NCI-H1092 treated with DMSO at 0.1 percent for 48 hours (cell line): ENCODE measurements around the gene PSMA4.
"Not testable (repeated sequence)": the region's sequence is repeated elsewhere in the genome, so short reads cannot be mapped to it uniquely, and the experiment has no call there.

Source experiments
- DNase-seq: peaks from one replicate; lab custom pipeline; 2025; lab: John Stamatoyannopoulos, UW

PSMA4 gene

DNA sequence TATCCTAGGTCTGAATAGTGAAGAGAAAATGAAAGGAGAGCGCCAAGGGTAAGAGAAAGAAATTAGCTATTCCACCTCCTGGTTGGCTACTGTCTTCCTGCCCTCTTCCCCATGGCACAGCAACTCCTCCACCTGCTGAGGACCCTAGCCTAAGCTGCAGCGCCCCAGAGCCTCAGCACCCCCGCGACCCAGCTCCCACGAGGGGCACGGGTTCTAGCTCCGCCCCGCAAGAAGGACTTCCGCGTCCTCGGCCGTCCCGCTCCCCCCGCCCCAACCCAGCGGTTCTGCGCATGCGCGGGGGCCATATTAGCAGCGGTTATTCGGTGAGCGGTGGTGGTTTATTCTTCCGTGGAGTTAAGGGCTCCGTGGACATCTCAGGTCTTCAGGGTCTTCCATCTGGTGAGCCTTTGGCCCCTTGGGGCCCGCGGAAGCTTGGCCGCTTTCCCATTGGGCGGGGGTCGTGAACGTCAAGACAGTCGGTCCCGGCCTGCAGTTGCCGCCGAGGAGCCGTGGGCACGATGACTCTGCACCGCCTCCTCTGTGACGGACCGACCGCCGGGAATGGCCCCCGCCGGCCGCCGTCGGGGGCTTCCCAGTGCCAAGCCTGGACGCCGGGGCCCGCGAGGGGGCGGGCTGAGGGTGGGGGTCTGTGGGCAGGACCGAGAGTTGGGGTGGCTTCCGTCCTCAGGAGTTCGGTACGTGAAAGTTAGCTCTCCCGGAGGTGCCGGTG lies at the start of gene PSMA4:
Gene PSMA4 (plus strand): TSS at position 304 of the 730 bp plus-strand sequence. CDS start 1,484 bp downstream, outside the sequence.
- DNase-seq: peak; percentile 83

DNA sequence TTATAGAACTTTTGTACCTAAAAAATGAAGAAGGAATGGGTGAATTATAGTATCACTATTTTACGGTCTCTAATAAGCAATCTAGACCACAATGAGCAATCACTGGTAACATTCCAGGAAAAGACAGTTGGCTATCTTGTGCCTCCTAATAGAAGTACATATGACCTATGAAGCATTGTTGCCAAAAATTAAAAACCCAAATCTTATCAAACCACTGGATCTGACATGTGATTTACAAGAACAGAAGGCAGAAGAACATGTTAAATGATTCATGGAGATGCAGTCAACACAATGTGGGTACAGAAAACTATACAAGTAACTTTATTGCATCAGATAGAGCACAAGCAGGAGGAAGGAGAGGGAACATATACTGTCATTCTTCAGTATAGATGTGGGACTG lies 47.4 kb upstream of the PSMA4 start:
- no peak for DNase-seq

DNA sequence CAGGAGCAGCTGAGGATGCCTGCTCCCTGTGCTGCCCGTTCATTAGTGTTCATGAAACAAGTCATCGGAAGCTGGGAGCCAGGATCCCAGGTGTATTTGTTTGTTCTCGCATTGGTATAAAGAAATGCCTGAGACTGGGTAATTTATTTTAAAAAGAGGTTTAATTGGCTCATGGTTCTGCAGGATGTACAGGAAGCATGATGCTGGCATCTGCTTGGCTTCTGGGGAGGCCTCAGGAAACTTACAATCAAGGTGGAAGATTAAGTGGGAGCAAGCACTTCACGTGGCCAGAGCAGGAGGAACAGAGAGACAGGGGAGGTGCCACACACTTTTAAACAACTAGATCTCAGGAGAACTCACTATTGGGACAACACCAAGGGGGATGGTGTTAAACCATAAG lies 38.4 kb upstream of the PSMA4 start:
- DNase-seq: no peak

DNA sequence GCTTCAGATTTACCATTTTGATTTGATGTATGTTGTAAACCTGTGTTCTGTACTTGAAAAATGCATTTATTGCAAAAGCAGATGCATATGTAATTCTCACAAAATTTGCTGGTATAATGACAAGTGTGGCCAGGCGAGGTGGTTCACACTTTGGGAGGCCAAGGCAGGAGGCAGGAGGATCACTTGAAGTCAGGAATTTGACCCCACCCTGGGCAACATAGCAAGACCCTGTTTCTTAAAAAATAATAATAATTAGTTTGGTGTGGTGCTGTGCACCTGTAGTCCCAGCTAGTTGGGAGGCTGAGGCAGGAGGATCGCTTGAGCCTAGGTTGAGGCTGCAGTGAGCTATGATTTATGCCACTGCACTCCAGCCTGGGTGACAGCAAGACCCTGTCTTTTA lies 37.6 kb upstream of the PSMA4 start:
- no peak for DNase-seq

DNA sequence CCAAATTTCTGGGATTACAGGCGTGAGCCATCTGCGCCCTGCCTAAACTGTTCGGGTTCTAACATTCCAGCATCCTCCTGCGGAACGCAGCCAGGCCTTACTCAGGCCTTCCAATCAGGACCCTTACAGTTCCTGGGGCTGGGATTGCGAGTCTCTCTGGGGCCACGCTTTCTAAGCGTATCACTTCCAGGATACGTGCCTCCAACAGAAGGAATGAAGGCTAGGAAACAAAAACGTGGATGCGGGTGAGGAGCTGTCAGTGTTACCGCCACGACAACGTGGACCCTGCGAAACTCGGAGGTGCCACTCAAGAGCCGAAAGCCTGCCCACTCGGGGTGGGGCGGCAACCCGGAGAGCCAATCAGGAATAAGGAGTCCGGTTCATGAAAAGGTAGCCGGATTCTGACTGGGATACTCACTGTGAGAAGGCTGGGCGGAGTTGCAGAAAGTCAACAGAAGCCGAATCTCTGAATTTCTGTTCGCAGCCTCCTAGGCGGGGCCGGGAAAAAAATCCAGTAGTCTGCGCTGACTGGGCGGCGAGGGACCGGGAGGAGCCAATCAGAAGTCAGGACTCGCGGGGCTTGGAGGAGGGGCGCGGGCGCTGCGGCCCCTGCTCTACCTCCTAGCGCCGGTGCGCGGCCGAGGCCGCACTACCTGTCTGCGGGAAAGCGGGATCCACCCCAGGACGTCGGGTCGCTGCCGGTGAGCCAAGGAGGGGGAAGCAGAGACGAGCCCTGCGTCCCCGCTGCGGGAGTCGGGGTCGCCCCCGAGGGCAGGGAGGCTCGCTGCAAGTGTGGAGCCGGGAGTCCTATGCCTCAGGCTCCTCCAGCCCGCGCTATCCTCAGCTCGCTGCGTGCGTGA lies 33.0 kb upstream of the PSMA4 start, which contains the start of gene HYKK:
Gene HYKK (plus strand): TSS at position 607 of the 860 bp plus-strand sequence. CDS start 5,512 bp downstream, outside the sequence.
- peak; percentile 86 for DNase-seq

DNA sequence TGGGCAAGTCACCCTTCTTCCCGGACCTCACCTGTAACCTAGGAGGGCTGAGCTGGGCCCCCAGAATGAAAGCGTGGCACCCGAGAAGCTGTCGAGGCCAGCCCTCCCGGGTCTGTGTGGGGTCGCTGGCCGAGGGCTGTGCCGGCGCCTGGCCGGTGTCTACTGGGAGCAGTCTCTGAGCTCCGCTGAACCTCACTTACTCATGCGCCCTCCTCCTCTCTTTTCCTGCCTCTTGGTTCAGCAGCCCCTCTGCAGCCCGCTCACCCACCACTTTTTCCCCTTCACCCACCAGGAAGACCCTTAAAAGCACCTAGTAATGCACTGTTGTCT lies 32.4 kb upstream of the PSMA4 start:
- no peak for DNase-seq

DNA sequence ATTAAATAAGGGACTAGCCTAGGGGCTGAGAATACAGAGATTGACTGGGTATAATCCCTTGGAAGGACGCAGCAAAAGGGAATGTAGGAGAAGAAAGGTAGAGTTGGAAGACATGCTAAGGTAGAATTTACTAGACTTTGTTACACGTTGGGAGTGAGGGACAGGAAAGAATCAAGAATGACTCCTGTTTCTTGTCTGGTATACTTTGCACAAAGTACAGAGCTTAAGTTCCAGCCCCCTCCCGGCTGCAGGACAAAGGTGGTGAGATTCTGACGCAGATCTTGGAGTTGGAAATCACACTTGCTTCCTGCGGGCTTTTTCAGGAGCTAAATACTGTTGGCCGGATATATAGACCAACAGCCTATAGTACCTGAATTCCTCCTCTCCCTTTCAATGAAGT lies 32.0 kb upstream of the PSMA4 start:
- DNase-seq: no peak

DNA sequence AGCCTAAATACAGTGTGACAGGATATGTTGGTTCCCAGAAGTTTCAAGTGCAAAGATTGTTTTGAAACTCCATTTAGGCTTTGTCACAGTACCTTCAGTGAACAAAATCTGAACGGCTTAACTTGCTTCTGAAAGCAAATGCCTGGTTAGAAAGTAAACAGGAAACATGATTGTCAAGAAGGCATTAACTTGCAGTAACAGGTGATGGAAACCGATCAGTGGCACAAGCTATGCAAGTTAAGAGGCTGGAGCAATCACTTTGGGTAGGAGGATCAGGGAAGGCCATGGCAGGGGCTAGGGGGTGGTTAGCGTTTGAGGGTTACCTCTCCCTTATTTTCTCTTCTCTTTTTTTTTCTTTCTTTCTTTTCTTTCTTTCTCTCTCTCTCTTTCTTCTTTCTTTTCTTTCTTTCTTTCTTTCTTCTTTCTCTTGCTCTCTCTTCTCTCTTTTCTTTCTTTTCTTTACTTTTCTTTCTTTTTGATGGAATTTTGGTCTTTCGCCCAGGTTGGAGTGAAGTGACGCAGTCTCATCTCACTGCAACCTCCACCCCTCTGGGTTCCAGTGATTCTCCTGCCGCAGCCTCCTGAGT lies 30.4 kb upstream of the PSMA4 start:
- no peak for DNase-seq

DNA sequence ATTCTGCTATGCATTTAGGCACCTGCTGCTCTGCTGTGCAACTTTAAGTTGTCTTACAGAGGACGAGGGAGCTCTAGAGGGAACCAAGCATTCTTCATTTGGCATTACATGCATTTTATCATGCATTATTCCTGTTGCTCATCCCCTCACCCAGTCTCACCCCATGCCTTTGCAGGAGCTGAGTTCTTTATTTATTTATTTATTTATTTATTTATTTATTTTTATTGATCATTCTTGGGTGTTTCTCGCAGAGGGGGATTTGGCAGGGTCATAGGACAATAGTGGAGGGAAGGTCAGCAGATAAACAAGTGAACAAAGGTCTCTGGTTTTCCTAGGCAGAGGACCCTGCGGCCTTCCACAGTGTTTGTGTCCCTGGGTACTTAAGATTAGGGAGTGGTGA lies 20.2 kb upstream of the PSMA4 start:
- DNase-seq: not testable (repeated sequence)

DNA sequence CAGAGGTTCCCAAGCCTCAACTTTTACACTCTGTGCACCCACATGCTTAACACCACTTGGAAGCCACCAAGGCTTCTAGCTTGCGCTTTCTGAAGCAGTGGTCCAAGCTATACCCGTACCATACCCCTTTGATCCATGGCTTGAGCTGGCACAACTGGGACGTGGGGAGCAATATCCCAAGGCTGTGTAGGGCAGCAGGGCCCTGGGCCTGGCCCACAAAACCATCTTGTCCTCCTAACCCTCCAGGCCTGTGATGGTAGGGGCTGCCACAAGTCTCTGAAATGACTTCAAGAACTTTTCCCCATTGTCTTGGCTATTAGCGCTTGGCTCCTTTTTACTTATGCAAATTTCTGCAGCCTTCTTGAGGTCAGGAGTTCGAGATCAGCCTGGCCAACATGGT lies 16.0 kb upstream of the PSMA4 start:
- no peak for DNase-seq

DNA sequence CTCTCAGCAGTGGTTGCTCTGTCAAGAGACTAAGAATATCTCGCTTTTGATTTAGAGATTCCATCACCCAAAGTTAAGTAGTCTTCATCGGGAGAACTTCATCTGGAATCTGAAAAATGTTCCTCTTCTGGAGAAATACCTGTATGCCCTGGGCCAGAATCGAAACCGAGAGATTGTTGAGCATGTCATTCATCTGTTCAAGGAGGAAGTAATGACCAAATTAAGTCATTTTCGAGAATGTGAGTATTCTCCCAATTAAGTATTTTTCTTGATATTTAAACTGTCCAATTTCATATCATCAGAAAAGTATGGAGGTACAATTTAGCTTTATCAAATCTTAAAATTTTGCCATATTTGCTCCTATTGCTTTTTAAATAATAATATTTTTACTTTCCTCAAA lies 12.9 kb upstream of the PSMA4 start:
- DNase-seq: no peak

DNA sequence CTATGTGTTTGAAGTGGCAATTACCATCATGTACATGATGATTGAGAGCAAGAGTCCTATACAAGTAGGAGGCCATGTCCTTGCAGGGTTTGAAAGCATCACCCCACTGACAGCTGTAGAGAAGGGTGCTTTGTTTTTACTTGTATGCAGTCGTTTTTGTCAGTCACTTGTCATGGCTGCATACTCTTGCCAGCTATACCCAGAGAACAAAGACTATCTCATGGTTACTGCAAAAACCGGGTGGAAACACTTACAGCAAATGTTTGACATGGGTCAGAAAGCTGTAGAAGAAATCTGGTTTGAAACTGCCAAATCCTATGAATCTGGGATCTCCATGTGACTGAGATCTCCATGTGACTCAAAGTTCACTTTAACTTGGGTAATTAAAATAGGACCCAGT lies 6.9 kb upstream of the PSMA4 start:
- DNase-seq: no peak

DNA sequence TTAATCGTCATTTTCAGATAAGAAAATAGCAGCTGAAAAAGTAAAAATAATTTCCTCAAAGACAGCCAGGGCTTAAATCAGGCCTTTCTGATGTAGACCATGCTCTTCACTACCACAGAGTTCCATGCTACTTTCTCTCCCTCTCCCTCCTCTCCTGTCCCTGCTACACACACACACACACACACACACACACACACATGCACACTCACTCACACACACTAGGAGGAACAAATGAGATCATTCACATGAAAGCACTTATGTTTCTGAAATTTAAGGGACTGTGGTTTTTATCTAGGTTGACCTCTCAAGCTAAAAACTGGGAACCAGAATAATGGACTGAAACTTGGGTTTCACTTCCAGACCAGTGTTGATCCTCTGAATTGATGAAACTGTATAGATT lies 4.1 kb upstream of the PSMA4 start:
- no peak for DNase-seq

DNA sequence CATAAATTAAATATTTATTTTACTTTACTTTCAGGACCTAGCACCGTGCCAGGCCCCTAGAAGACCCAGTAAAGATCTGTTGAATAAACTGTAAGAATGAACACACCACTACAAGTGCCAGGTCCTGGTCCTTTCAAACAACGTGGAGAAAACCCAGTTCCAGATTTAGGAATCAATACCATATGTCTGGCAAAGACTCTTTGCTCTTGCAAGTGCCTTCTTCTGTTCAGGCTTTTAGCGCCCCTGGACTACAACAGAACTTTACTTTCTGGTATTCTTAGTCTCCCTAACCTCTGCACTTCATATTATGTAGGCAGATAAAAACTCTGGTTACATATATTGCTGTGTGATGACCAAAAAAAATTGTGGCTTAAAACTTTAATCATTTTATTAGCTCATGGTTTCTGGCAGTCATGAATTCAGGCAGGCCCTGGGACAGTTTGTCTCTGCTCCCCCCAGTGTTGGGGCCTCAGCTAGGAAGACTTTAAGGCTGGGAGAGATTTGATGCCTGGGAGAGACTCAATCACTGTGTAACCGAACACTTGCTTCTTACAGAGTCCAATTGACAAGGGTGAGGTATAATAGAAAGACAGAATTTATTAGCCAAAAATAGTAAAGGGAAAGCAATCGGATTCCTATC lies 2.9 kb upstream of the PSMA4 start:
- DNase-seq: no peak

DNA sequence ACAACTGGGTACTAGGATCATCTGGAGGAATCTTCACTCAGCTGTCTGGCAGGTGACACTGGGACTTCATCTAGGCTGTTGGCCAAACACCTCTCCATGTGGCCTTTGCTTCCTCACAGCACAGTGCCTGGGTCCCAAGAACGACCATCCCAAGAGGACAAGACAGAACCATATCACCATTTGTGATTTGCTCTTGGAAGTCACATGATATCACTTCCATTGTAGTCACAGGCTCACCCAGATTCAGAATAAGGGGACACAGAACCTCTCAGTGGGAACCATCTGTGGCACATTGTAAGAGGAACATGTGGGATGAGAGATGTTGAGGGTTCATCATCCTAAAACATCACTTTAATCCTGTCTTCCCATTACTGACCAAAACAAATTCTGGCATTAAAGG lies 1.9 kb upstream of the PSMA4 start:
- DNase-seq: no peak

DNA sequence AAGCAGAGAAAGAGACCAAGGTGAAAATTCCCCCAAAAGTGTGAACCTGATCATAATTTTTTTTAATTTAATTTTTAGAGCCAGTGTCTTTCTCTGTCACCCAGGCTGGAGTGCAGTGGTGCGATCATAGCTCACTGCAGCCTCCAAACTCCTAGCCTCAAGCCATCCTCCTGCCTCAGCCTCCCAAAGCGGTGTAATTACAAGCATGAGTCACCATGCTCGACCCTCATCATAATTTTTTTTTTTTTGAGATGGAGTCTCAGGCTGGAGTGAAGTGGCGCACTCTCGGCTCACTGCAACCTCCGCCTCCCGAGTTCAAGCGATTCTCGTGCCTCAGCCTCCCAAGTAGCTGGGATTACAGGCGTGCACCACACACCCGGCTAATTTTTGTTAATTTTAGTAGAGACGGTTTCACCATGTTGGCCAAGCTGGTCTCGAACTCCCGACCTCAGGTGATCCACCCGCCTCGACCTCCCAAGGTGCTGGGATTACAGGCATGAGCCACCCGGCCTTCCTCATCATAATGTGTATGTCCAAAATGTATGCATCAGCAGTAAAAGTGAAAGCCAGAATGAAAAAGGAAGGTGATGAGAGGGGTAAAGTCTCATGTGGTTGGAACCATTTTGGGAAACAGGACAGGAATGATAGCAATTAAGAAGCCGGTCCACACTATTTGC lies 642 bp upstream of the PSMA4 start:
- DNase-seq: not testable (repeated sequence)

DNA sequence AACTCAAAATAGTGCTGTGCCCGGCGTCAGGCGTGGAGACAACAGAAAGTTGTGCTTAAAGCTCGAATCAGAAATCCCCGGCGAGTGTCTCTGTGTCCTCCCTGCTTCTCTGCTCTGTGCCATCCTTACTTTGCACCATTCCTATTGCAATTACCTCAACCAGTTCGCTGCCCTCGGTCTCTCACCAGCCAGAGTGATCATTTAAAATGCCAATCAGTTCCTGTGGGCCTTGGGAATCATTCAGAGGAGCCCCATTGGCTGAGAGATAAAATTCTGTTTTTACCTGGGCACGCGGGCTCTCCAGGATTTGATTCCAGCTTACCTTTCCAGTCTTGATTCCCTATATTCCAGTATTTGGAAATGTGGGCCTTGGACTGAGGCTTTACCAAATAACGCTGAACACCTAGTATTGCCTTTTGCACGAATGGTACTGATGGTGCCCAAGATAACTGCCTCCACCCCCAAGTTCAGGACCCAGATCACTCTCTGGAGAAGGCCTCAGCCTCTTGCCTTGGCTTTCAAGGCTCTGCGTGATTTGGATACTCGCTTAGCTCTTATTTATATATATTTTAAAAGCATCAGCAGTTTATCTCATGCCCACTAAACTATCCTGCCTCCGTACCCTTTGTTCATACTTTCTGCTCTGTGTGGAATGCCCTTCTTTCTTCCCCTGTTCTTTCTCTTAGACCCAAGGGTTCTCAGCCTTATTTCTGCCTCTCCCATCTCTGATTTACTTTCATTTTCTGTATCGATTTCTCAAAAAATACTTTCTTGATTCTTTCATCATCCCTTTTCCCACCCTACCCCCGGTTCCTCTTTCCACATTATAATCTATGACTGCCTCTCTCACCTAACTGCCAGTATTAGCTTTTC lies 863 bp downstream of the PSMA4 start:
- DNase-seq: peak; percentile 64

DNA sequence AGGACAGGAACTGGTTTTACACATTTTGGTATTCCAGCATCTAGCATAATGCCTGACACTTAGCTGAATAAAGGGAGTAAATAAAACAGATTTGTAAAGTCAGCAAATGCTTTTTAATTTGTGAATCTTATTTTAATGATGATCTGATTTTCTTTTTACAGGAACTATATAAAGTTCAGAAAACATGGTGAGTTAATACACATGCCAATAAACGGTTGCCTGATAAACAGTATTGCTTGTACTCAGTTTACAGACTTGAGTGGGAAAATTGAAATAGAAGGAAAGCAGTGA lies 1.4 kb downstream of the PSMA4 start:
- DNase-seq: no peak

DNA sequence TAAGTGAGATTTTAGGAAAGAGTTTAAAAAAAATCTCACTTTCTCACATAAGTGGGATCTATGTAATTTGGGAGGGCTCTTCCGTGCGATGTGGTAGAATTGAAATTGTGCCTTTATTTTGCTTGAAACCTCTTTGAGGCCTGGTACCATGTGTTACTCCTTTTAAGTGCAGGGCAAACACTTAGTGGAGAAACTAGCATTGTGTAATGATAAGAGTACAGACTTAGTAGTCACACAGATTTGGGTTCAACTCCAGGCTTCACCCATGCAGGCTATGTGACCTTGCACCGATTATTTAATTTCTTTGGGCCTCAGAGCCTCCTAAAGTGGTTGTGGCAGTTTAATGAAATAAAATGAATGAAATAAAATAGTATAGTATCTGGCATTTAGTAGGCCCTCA lies 2.4 kb downstream of the PSMA4 start:
- no peak for DNase-seq

DNA sequence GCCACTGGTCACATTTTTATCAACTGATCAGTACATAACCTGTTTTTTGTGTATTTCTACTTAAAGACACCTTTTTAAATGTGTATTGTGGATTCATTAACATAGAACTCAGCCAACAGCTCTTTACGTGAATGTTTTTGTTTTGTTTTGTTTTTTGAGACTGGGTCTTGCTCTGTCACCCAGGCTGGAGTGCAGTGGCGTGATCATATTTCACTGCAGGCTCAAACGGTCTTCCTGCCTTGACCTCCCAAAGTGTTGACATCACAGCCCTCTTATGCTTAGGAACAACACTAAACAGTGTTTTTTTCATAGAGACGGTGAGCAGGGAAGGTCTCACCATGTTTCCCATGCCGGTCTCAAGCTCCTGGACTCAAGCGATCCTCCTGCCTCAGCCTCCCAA lies 9.9 kb downstream of the PSMA4 start:
- DNase-seq: no peak

DNA sequence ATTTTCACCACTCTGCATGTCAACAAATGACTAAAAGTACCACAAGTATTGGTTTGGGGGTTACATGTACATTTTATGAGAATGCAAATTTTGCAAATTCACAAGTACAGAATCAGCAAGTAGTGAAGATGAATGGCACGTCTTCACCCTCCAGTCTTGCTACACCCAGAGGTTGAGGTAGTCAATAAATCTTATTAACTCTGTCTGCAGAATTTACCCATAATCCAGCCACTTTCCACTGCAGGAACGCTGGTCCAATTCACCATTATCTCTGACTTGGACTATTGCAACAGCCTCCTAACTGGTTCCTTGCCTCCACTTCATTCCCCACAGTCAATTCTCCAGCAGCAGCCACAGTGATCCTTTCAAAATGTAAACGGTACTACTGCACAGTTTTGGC lies 10.6 kb downstream of the PSMA4 start:
- no peak for DNase-seq
